ENCODE results near the gene TAPBPL.
"Not testable (repeated sequence)": the region's sequence is repeated elsewhere in the genome, so short reads cannot be mapped to it uniquely, and the experiment has no call there.

TAPBPL gene

DNA sequence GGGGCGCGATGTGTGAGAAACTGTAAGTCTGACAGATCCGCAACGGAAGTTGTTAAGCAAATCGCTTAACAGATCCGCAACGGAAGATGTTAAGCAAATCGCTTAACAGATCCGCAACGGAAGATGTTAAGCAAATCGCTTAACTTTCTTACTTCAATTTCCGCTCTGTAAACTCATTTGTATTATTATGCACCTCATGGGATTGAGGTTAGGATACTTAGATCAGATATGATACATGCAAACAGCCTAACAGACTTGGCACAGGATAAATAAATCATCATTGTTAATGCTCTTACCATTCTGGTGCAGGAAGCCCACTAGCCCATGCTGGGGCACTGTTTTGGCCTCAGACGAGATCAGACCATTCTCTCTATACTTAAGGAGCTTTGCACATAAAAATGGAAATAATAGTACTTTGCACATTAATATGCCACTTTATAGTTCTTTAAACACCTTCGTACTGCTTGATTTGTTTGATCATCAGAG is 42.5 kb downstream of the TAPBPL start:
- DNase-seq = no peak

GRCh38 chr12:6494968-6495367 is 43.1 kb downstream of the TAPBPL start:
- no peak for DNase-seq

GRCh38 chr12:6497291-6497690 is 45.4 kb downstream of the TAPBPL start:
- not testable (repeated sequence) for DNase-seq

- DNase-seq = no peak
Observed at GRCh38 chr12:6500466-6500865, 48.6 kb downstream of the TAPBPL start.

DNA sequence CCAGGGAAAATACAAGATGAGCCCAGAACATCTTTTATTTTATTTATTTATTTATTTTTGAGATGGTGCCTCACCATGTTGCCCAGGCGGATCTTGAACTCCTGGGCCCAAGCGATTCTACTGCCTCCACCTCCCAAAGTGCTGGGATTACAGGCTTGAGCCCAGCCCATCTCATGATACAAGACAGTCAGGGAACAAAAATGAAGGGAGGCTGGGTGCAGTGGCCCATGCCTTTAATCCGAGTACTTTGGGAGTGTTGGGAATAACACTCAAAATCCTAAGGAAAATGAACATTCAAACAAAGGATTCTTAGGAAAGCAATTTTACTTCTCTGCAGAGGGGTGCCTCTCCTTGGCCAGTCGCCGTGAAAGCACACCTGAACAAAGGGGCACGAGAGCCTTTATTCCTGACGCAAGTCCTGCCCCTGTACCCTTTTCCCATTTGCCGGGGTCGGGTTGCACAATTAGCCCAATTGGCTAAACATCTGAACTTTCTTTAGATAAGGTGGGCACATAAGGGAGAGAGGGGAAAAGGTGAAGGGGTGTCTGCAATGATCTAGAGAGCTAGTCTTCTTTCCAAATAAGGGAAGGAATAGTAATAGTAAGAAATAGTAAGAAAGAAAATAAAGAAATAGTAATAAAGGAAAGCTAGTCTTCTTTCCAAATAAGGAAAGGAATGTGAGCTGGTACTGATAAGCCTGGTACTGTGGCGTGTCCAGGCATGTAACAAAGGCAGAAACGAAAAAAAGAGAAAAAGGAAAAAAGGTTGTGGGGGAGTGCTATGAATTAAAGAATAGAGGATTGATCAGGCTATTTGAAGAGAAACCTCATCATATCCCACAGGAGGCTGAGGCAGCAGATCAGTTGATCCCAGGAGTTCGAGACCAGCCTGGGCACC is 55.5 kb downstream of the TAPBPL start:
- DNase-seq = no peak

- DNase-seq = no peak
Observed at GRCh38 chr12:6508087-6508486, 56.2 kb downstream of the TAPBPL start.

All from stimulated activated CD4-positive, alpha-beta T cell treated with anti-CD3 and anti-CD28 coated beads, Interleukin-4, amount 100 ng/mL, for 1 hour (primary cell).